ENCODE measurements around the gene JTB.

DNA sequence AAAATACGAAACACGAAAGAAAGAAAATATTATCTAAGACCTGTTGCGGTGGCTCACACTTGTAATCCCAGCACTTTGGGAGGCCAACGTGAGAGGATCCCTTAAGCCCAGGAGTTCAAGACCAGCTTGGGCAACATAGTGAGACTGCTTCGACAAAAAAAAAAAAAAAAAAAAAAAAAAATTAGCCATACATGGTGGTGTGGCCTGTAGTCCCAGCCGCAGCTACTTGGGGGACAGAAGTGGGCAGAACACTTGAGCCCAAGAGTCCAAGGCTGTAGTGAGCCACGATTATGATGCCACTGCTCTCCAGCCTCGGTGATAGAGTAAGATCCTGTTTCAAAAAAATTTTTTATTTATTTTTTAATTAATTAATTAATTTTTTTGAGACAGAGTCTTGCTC is 10.1 kb upstream of the JTB start:
- TF ChIP-seq, protein P1, sequence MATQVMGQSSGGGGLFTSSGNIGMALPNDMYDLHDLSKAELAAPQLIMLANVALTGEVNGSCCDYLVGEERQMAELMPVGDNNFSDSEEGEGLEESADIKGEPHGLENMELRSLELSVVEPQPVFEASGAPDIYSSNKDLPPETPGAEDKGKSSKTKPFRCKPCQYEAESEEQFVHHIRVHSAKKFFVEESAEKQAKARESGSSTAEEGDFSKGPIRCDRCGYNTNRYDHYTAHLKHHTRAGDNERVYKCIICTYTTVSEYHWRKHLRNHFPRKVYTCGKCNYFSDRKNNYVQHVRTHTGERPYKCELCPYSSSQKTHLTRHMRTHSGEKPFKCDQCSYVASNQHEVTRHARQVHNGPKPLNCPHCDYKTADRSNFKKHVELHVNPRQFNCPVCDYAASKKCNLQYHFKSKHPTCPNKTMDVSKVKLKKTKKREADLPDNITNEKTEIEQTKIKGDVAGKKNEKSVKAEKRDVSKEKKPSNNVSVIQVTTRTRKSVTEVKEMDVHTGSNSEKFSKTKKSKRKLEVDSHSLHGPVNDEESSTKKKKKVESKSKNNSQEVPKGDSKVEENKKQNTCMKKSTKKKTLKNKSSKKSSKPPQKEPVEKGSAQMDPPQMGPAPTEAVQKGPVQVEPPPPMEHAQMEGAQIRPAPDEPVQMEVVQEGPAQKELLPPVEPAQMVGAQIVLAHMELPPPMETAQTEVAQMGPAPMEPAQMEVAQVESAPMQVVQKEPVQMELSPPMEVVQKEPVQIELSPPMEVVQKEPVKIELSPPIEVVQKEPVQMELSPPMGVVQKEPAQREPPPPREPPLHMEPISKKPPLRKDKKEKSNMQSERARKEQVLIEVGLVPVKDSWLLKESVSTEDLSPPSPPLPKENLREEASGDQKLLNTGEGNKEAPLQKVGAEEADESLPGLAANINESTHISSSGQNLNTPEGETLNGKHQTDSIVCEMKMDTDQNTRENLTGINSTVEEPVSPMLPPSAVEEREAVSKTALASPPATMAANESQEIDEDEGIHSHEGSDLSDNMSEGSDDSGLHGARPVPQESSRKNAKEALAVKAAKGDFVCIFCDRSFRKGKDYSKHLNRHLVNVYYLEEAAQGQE (IDR thresholded peaks at IDR 0.05; ENCODE audit: borderline replicate concordance), result no peak
- TF ChIP-seq CTCF (IDR thresholded peaks at IDR 0.05; ENCODE audit: poor library complexity, severe bottlenecking) (no peak), EP300 (conservative IDR thresholded peaks at IDR 0.05; ENCODE audit: poor library complexity, severe bottlenecking) (no peak), RAD21 (conservative IDR thresholded peaks at IDR 0.05) (no peak), EZH2 (IDR thresholded peaks at IDR 0.05; ENCODE audit: borderline replicate concordance, insufficient read depth, low read length, poor library complexity, severe bottlenecking) (no peak), POLR2AphosphoS5 (IDR thresholded peaks at IDR 0.05) (no peak), SMC3 (conservative IDR thresholded peaks at IDR 0.05; ENCODE audit: poor library complexity) (no peak), TAF1 (IDR thresholded peaks at IDR 0.05; ENCODE audit: low read depth) (no peak), MXI1 (conservative IDR thresholded peaks at IDR 0.05; ENCODE audit: poor library complexity, severe bottlenecking) (no peak)

Data from neural cell (in vitro differentiated cells).